GM18909 (cell line): Measurements from ENCODE around the gene PCLO.
"Not testable (repeated sequence)": the region's sequence is repeated elsewhere in the genome, so short reads cannot be mapped to it uniquely, and the experiment has no call there.

Experiments
- ATAC-seq: cut with Tn5 transposase; IDR thresholded peaks from one replicate; pipeline ENCODE4 v1.9.1; 2021; ENCODE audit warnings: mild to moderate bottlenecking; ENCODE audit not compliant: unreplicated experiment, poor library complexity

PCLO gene

DNA sequence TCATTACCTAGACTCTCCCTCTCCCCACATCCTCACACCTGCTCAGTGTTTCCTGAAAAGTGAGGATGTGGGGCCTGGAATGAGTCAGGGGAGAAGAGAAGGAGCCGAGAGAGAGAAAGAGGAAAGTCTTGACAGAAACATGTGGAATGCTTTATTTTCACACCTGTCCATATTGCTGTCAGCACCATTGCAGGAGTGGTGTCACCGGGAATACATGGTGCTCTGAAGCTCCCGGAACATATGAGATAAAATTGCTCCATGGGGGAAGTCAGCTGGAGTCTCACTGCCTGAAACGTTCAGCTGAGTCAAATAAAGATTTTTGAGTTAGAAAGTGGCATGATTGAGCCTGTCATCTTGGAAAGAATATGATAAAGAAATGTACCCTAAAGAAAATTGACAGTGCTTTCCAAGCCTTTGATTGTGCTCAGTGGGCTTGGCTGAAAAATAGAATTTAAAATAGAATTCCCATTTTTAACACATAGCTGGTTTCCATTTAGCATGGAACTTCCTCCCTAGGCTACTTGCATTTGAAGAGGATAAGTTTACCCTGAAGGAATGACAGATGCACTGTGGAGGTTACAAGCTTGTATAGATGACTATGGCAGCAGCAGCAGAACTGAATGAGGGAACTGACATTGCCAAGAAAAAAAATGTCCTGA lies 182.4 kb downstream of the PCLO start:
- ATAC-seq: no peak

DNA sequence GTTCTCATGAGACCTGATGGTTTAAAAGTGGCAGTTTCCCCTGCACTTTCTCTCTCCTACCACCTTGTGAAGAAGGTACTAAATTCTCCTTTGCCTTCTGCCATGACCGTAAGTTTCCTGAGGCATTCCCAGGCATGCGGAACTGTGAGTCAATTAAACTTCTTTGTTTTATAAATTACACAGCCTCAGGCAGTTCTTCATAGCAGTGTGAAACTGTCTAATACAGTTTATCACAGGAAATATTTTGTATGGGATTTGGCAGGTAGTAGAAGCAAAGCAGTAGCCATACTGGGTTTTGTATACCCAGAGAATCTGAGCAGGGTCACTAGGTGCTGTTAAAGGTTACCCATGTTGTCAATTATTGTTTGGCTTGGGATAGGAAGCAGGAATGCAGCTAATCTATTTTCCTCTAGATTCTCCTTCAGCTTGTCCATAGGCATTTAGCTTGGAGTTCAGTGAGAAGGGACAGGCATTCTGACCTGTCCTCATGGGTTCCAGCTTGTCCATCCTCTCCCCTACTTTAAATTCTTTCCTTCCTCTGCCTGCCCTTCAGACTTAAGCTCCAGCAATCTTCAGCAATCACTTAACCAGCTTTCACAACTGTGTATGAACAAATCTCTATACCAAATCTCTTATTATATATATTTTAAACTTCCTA lies 186.7 kb downstream of the PCLO start:
- no peak for ATAC-seq

DNA sequence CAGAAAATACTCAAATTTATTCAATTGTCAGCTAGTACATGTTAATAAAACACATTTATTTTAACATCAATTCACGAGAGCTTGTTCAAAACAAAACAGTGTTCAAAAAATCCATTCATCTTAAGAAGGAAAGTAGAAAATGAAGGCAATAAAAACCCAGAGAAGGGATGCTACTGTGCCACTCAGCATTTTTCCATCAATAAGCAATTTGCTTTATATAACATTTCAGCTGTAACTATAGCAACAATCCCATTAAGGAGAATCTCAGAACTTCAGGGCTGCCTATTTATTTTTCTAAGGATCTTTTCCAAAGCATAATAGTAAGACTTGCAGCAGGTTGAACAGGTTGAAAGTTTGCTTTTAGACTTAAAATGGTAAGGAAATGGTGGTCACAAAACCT lies 190.5 kb downstream of the PCLO start:
- no peak for ATAC-seq

DNA sequence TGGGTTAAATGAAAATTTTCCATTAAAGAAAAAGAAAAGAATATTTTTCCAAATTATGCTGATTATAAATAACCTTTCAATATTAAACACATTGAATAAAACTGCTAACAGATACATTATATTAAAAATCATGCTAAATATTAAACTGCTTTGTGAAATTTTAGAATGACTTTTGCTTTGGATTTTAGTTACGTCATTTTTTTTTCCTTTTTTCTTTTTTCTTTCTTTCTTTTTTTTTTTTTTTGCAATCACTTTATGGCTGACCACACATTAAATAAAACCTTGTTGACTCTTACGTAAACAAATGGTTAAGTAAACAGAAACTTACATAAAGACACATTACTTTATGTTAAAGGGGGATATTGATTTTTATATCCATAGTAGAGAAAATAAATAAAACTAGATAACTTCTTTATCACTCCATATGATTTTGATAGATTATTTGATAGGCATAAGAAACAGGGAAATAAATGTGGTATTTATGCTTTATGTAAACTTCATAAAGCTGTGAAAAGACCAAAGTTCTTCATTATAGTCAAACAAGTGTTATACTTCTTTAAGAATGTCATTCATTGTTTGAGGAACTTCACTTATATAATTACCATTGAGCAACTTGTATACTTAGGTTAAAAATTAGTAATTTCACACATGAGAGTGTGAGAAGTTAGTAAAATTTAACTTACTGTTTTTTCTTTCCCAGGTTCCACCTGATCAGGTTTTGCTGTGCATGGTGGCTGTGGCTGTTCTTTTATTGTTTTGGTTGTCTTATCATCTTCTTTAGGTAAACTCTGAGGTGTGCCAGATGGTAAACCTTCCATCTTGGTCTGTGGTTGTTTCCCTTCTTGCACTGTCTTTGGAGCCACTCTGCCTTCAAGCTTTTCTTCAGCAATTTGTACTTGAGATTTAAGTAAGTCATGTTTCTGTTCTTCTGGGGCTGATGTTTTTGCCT lies 197.3 kb downstream of the PCLO start:
- ATAC-seq: no peak

DNA sequence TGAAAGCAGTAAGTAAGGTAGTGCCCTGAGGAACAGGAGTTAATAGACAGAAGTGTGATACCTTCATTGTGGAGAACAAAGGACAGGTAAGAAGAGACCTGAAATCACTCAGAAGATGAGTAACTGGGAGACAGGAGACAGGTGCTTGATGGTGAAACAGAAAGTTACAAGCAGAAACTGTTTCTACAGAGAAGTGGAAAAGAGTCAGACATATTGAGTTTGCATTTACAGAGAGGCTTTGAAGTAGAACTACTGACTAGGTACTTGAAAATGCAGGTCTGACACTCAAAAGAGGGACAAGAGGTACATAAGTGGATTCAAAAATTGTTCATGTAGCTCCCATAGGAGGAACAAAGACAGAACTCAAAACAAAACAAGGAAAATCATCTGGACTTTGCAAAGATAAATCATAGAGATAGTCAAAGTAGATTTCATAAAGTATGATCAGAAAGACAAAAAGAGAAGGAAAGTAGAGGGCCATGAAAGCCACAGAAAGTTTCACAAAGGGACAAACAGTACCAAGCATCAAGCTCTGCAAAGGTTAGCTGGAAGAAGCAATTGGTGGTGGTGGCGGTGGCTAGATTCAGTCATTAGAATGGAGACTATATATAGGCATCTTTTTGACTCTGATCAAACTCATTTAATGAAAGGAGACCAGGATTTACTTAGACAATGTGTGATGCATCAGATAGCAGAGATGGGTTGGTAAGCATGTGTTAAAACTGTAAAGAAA lies 198.4 kb downstream of the PCLO start:
- ATAC-seq: peak; percentile 74

DNA sequence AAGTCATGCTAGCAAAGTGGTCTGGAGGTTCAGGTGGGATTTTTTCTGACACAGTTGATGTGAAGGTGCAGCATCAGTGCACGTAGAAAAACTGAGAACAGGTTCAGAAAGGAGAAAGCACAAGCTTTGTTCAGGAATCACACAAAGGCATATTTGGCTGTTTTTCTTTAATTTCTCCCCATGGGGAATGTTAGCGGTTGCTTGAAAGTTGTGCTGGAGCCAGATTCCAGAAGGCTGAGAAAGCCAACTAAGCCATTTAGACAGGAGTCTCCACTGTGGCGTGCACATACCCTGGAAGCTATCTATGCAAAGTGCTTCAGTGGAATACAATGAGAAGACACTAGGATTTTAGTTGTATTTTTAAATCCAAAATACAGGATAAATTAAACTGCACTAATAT lies 201.4 kb downstream of the PCLO start:
- ATAC-seq: no peak

DNA sequence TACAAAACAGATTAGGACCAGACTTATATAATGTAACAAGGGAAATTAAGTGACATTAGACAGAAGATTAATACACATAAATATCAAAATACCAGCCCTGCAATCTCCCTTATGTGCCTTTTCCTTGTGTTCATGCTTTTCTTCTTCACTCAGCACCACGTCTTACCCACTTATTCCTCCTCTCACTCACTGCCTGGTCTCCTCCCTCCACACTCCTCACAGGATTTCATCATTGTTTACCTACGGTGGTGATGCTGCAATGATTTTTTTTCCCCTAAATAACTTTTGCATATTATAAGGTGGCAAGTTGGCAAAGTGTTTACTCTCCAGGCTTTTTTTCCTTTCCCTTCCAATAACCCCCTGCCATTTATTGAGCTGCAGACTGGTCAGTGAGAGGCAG lies 203.2 kb downstream of the PCLO start:
- no peak for ATAC-seq

DNA sequence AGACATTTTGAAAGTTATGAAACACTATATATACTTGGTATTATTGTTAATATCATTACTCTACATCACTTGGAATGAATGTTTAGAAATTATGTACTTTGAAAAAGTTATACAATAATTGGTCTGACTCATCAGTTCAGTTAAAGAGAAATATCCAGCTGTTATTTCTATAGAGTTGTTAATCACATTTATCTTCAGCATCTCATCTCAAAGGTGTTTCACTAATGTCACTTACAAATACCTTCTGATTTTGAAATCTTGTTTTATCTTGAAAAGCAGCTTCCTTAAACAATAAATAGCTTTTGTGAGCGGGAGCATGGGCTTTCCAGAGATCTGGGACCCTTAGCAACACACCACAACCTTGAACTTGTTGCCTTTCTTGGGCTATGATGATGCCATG lies 205.2 kb downstream of the PCLO start:
- ATAC-seq: no peak

DNA sequence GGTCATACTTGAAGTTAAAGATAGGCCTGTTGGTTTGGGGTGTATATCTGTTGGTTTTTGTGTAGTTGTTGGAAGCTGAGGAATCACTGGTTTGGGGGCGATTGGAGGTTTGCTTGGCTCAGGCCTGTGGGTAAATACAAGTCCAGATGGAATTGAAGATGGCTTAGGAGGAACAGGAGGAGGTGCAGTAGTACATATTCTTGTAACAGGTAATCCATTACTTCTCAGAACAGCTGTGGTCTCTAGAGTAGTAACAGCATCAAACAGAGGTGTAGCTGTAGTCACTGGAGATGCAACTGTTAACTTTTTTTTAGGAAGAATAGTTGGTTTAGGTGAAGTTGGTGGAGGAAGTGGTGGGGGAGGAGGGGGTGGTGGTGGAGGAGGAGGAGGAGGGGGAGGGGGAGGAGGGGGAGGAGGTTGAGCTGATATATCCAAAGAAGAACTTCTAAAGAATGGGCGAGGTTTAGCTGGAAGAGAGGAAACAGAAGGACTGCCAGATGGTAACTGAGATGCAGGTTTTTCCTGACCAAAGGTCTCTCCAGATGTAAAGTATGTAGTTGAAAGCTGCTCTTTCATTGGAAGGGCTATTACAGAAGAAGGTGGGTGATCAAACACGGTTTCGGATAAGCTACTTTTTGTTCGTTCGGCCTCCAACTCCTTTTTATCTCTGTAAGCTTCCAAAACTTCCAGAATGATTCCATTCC lies 209.2 kb downstream of the PCLO start:
- ATAC-seq: no peak

DNA sequence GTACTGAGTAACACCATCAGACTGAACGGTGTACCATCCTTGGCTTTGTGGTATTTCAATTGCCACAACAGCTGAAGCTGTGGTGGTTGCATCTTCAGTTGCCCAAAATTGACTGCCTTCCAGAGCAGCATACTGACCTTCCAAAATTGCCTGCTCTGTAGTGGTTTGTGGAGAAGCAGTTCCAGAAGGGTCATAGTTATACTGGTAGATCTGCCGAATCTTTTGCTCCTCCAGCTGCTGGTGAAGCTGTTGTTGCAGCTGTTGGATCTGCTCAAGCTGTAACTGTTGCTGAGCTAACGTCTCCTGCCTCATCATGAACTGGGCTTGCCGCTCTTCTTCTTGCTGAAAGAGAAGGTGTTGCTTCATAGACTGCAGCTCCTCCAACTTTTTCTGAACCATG lies 212.2 kb downstream of the PCLO start:
- no peak for ATAC-seq

DNA sequence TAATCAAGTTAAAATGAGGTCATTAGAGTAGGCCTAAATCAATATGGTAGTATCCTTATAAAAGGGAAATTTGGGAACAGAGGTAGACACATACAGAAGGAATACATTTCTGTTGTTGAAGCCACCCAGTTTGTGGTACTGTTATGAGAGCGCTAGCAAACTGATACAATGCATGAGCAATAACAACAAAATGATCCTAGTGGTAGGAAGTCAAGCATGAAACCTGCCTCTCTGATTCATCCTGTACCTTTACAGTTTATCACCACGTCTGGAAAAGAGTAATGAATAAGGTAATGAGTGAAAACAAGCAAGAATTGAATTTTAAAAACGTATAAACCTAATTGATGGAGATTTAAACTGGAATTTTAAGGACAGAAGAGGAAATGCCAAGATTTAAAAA lies 217.2 kb downstream of the PCLO start:
- ATAC-seq: no peak

DNA sequence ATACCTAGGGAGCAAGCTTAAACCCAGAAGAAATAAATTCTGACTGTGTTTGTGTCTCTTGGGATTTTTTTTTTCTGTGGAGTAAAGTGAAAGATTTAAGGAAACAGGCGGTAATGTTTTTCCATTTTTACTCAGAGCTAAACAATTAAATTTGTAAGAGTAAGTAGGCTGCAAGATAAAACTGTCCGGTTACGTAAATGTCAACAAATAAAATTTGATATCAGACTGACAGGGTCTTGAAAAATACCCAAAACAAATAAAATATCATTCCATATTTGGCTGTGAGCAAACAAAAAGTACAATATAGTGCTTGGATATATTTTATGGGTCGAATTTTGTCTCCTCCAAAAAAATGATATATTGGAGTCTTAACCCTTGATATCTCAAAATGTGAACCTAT lies 217.6 kb downstream of the PCLO start:
- no peak for ATAC-seq

DNA sequence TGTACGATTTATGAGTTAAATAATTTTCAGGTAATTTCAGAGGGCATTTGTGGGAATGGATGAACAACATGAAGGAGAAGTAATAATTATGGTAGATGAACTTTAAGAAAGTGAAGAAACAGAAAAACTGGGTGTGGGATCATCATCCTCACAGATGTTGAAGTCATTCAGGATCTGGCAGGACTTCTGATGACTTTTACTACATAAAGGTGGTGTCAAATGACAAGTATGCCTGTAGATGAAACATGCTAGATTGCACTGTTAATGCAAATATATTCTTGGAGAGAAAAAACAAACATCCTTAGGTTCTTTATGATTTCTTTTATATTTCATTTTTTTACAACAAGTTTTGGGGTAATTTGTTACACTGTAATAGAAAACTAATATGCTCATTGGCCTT lies 230.2 kb downstream of the PCLO start:
- ATAC-seq: no peak

DNA sequence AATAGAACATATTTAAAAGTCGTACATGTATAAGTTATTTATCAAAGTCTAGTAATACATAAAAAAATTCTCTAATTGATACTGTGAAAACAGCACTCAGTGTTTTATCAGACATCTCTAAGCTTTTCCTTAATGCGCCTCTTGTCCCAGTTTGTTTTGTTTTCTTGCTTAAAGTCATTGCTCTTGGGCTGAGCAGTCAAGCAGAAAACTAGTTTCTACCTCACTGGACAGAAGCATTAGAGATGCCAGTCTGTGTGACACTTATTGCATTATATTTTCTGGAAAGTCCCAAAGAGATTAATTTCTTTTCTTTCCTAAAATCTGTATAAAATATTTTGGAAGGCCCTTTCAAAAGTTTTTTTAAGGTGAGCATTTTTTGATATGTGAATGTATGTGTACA lies 236.2 kb downstream of the PCLO start:
- no peak for ATAC-seq

DNA sequence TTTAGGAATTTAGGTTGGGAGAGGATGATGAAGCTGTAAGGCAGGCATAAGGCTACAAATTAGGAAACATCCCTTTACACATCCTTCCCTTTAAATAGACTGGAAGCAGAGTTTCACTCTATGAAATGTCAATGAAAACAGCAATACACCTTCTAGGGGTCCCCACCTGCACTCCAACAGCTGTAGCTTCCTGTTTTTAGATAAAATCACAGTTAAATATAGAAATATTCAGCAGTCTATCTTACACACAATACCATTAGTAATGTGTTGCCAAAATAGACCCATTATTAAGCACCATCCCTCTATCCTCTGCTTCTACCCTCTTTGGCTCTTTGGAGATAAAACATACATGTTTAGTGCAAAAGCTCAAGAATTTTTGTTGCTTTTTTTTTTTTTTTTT lies 237.4 kb downstream of the PCLO start:
- ATAC-seq: no peak

DNA sequence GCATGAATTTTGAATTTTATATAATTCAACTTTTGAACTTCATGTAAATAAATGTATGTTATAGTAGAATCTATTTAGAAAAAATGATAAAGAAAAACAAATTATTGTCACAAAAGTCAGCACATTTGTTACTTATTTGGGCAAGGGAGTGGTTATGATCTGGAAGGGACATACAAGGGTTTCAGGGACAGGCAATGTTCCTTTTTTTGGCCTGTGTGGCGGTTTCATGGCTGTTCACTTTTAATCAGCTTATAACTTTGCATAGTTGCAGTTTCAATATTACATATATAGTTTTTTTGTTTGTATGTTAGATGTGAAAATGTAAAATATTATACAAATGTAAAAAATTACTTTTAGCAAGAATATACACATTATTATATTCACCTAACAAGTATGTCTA lies 256.2 kb downstream of the PCLO start:
- ATAC-seq: no peak

DNA sequence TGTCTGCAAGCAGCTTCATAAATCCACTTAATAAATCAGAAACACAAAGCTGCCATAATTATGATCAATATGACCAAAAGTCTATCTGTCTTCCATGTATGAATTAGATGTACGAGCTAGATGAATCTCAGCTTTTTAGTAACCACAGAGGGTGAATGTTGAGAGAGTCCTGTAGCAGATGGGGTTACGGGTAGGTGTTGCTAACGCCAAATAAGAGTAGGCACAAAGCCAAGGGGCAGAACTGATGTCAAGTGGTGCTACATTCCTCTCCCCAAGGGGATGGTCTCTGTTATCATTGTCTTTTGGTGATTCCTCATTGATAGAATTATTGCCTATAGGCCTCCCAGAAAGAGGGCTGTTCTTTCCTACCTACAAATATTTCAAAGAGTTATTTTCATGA lies 257.8 kb downstream of the PCLO start:
- no peak for ATAC-seq

DNA sequence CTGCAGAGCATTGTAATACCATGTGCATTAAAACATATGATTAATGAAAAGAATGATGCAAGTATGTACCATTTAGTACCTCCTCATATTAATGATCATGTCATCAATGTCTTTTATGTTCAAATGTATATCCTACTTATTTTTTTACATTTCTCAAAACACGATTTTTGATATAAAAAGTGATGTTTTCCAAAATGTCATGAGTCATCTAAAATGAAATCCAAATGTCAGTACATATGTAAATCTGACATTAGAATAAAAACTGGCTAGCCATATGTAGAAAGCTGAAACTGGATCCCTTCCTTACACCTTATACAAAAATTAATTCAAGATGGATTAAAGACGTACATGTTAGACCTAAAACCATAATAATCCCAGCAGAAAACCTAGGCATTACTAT lies 261.6 kb downstream of the PCLO start:
- not testable (repeated sequence) for ATAC-seq

DNA sequence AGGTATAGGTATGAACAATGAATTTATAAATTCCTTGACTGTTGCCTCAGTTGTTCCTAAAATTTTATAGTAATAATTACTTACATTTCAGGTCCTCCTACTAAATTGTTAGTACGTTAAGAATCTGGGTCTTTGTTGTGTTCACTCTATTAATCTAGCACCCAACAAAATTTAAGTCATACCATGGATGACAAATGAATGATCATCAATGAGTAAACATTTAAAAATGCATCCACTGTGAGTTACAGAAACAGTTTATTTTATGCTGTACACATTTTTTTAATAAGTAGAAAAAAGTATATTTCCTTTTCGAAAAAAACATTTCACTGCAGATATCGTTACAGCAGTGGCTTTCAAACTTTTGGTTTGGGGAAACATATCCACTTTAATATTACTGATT lies 265.2 kb downstream of the PCLO start:
- no peak for ATAC-seq

DNA sequence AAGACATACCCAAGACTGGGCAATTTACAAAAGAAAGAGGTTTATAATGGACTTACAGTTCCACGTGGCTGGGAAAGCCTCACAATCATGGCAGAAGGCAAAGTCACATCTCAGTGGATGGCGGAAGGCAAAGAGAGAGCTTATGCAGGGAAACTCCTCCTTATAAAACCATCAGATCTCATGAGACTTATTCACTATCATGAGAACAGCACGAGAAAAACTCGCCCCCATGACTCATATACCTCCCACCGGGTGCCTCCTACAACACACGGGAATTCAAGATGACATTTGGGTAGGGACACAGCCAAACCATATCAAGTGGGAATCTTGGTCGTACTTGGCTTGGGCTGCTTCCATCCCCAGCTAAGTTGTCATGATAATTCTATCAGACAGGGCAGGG lies 268.3 kb downstream of the PCLO start:
- not testable (repeated sequence) for ATAC-seq
